GM12878 (cell line): ENCODE results near the gene SMARCC2. TPM values are rescaled to one million over a fixed set of nuclear protein-coding genes. Genes with fewer than 3 reads are reported as not detected.

ENCODE experiments used
- CEBPB ChIP-seq, 2 experiments: fragments of 150-350 bp in 1 of 2; IDR thresholded peaks; 2 replicates each; pipeline ENCODE4 v1.6.1; 2012 to 2014; ENCODE audit warnings: low read depth in 2 of 2, low read length in 2 of 2, borderline replicate concordance in 1 of 2, inconsistent platforms in 1 of 2
- CEBPZ ChIP-seq: fragments of 150-350 bp; IDR thresholded peaks from 2 replicates; pipeline ENCODE4 v1.6.1; 2016; ENCODE audit warnings: low read depth, low read length
- CUX1 ChIP-seq: IDR thresholded peaks from 2 replicates; pipeline ENCODE4 v1.6.1; 2012; ENCODE audit warnings: improper control_type of control experiment, low read depth, low read length; ENCODE audit not compliant: insufficient replicate concordance
- ETV6 ChIP-seq, 2 experiments: fragments of 450-650 bp in 1 of 2; IDR thresholded peaks in 1 of 2; conservative IDR thresholded peaks in 1 of 2; 2 replicates each; pipeline ENCODE4 v1.6.1; 2014; ENCODE audit warnings: antibody characterized with exemption in 1 of 2, borderline replicate concordance in 1 of 2, low read depth in 1 of 2, mild to moderate bottlenecking in 1 of 2, moderate library complexity in 1 of 2
- KDM1A ChIP-seq: fragments of 200-600 bp; sonication (generic); IDR thresholded peaks from 2 replicates; pipeline ENCODE4 v1.6.1; 2016; ENCODE audit warnings: borderline replicate concordance
- MYC ChIP-seq: IDR thresholded peaks from 2 replicates; pipeline ENCODE4 v1.6.1; 2011; ENCODE audit warnings: mild to moderate bottlenecking, low read length, moderate library complexity, inconsistent platforms; ENCODE audit not compliant: insufficient read depth, insufficient replicate concordance, insufficient read length, severe bottlenecking
- NFIC ChIP-seq: IDR thresholded peaks from 2 replicates; pipeline ENCODE4 v1.6.1; 2012; ENCODE audit warnings: low read depth, mild to moderate bottlenecking, inconsistent platforms, low read length, moderate library complexity
- PAX5 ChIP-seq: IDR thresholded peaks from 2 replicates; pipeline ENCODE4 v1.6.1; 2011; ENCODE audit warnings: low read depth, low read length, borderline replicate concordance
- PRDM15 ChIP-seq: fragments of 450-650 bp; formaldehyde crosslinking; IDR thresholded peaks from 2 replicates; pipeline ENCODE4 v1.4.0; 2020; ENCODE audit warnings: mild to moderate bottlenecking, moderate library complexity
- RFX5 ChIP-seq: IDR thresholded peaks from 2 replicates; pipeline ENCODE4 v1.6.1; 2011; ENCODE audit warnings: low read depth, low read length, improper control_type of control experiment
- SKIL ChIP-seq: fragments of 450-650 bp; IDR thresholded peaks from 2 replicates; pipeline ENCODE4 v1.6.1; 2017; ENCODE audit warnings: mild to moderate bottlenecking, low read depth, inconsistent platforms; ENCODE audit not compliant: poor library complexity, severe bottlenecking
- SUZ12 ChIP-seq: fragments of 200-600 bp; sonication (generic); IDR thresholded peaks from one replicate; pipeline ENCODE4 v1.6.1; 2018; ENCODE audit warnings: antibody characterized with exemption, mild to moderate bottlenecking; ENCODE audit not compliant: unreplicated experiment
- TCF7 ChIP-seq: IDR thresholded peaks from 2 replicates; pipeline ENCODE4 v1.6.1; 2014; ENCODE audit warnings: antibody characterized with exemption, borderline replicate concordance
- polyA plus RNA-seq, 11 experiments: library from polyadenylated mRNA; depleted of rRNA in 4 of 11; unstranded in 6 of 11; stranded (reverse) in 5 of 11; fragments of >200 nt; fragmentation: Nextera tagmentation in 4 of 11; fragmentation: Illumina TruSeq in 1 of 11; extraction: Ambion mirVana in 4 of 11; extraction: Trizol in 1 of 11; gene quantifications; 1 replicate in 1 of 11; 2 replicates in 10 of 11; pipeline versions ENCODE4 v1.2.1 to v1.2.3, GENCODE V29; 2011 to 2016; ENCODE audit warnings: inconsistent platforms in 2 of 11, missing spikeins in 2 of 11, low read depth in 1 of 11
- total RNA-seq, 4 experiments: library from RNA; depleted of rRNA in 3 of 4; stranded (reverse); fragments of >200 nt in 3 of 4; fragmentation: Illumina TruSeq in 1 of 4; extraction: Trizol in 1 of 4; gene quantifications; 2 replicates each; pipeline versions ENCODE4 v1.2.1 to v1.2.3, GENCODE V29; 2013 to 2021

SMARCC2 gene
- total and polyA plus RNA-seq, 10 of the 15 experiments (the other 5 are each of a cell fraction or from before 2014, with no cell fraction given) = 13.6 to 71.2 (median 42.3) TPM

- TF ChIP-seq CEBPZ (no peak), CUX1 (no peak), RFX5 (no peak), PRDM15 (CRISPR knock-in tag) (no peak), MYC (no peak), NFIC (no peak), TCF7 (no peak), SUZ12 (no peak), KDM1A (no peak), ETV6 (conservative IDR thresholded peaks at IDR 0.05 in 1 of 2, IDR thresholded peaks at IDR 0.05 in 1 of 2; ENCODE audit: borderline replicate concordance in 1 of 2, low read depth in 1 of 2) (0 out of 4 replicates have a peak, but pooled peaks of 1 of the 2 experiments have one; percentile 6), CEBPB (IDR thresholded peaks at IDR 0.05; ENCODE audit: borderline replicate concordance in 1 of 2, low read depth in 2 of 2, low read length in 2 of 2) (no peak), SKIL (peak; percentile 30), PAX5 (peak; percentile 64; the same call in 1 of the 2 replicates)
Observed at GRCh38 chr12:56152132-56152755, 37.0 kb downstream of the SMARCC2 start, which contains the start of gene MYL6B (continued).
